Measurements from ENCODE around the gene TMEM132C. TPM values are rescaled to one million over a fixed set of nuclear protein-coding genes. Genes with fewer than 3 reads are reported as not detected.

The TMEM132C gene
- total RNA-seq, 1 experiment from 2014 or later, result not detected

GRCh38 chr12:128680555-128680954 is 413.6 kb downstream of the TMEM132C start:
- H3K4me1 Mint-ChIP-seq, result no peaks in the 10 kb centered on the region
- no peak overlapping the region for H3K27ac Mint-ChIP-seq
- ChIA-PET CTCF (no interaction called here), POLR2A (no interaction called here)
- ATAC-seq (no peak), DNase-seq (ENCODE audit: low spot score) (no peak)
- H3K4me3 Mint-ChIP-seq, result no peak overlapping the region
- peaks cover 83% of the 10 kb centered on the region for H3K9me3 Mint-ChIP-seq
- peaks cover 71% of the 10 kb centered on the region for H3K36me3 Mint-ChIP-seq
- no peak for TF ChIP-seq JAZF1 (CRISPR knock-in tag; IDR thresholded peaks at IDR 0.05)
- H3K27me3 Mint-ChIP-seq (ENCODE audit: low read depth), result peaks cover 10% of the 10 kb centered on the region

- no peak for DNase-seq (ENCODE audit: low spot score)
- no peak overlapping the region for H3K27ac Mint-ChIP-seq
- ChIA-PET CTCF (no interaction called here), POLR2A (no interaction called here)
- no peaks in the 10 kb centered on the region for H3K4me1 Mint-ChIP-seq
- no peak for TF ChIP-seq EMX1 (CRISPR knock-in tag; IDR thresholded peaks at IDR 0.05)
- no peak for TF ChIP-seq RELA (CRISPR knock-in tag; IDR thresholded peaks at IDR 0.05; ENCODE audit: borderline replicate concordance)
- no peak for TF ChIP-seq NR1H2 (CRISPR knock-in tag; IDR thresholded peaks at IDR 0.05)
- no peak for TF ChIP-seq ZNF219 (CRISPR knock-in tag; IDR thresholded peaks at IDR 0.05; ENCODE audit: borderline replicate concordance)
- no peak for TF ChIP-seq ZBTB43 (CRISPR knock-in tag; IDR thresholded peaks at IDR 0.05)
- TF ChIP-seq ZNF423 (CRISPR knock-in tag; IDR thresholded peaks at IDR 0.05), result no peak
- TF ChIP-seq ZNF121 (CRISPR knock-in tag; IDR thresholded peaks at IDR 0.05), result no peak
- no peak for TF ChIP-seq MXD4 (CRISPR knock-in tag; IDR thresholded peaks at IDR 0.05; ENCODE audit: borderline replicate concordance)
- no peak for TF ChIP-seq AFF4 (CRISPR knock-in tag; IDR thresholded peaks at IDR 0.05; ENCODE audit: borderline replicate concordance)
- no peak for TF ChIP-seq ATF3 (CRISPR knock-in tag; conservative IDR thresholded peaks at IDR 0.05)
- no peak for TF ChIP-seq ATF1 (CRISPR knock-in tag; IDR thresholded peaks at IDR 0.05)
- no peak for TF ChIP-seq GRHL2 (CRISPR knock-in tag; IDR thresholded peaks at IDR 0.05; ENCODE audit: insufficient replicate concordance, severe bottlenecking)
- no peak for TF ChIP-seq ZNF396 (CRISPR knock-in tag; IDR thresholded peaks at IDR 0.05; ENCODE audit: borderline replicate concordance)
- peaks cover 80% of the 10 kb centered on the region for H3K36me3 Mint-ChIP-seq
- H3K9me3 Mint-ChIP-seq, result peaks cover 85% of the 10 kb centered on the region
- H3K27me3 Mint-ChIP-seq (ENCODE audit: low read depth), result peaks cover 22% of the 10 kb centered on the region
- no peak overlapping the region for H3K4me3 Mint-ChIP-seq
- no peak for ATAC-seq
Measured at GRCh38 chr12:128682548-128683275, 415.7 kb downstream of the TMEM132C start.

GRCh38 chr12:128684352-128684751 is 417.4 kb downstream of the TMEM132C start:
- POLR2A ChIA-PET, result no interaction called here
- H3K9me3 Mint-ChIP-seq, result peaks cover 82% of the 10 kb centered on the region

More at GRCh38 chr12:128684352-128684751, 417.4 kb downstream of the TMEM132C start:
- Mint-ChIP-seq H3K4me3 (no peak overlapping the region), H3K36me3 (peaks cover 77% of the 10 kb centered on the region), H3K27me3 (ENCODE audit: low read depth) (peaks cover 27% of the 10 kb centered on the region), H3K27ac (no peak overlapping the region), H3K4me1 (no peaks in the 10 kb centered on the region)
- TF ChIP-seq ZNF425 (CRISPR knock-in tag; conservative IDR thresholded peaks at IDR 0.05), result no peak
- TF ChIP-seq GTF2I (CRISPR knock-in tag; conservative IDR thresholded peaks at IDR 0.05), result no peak
- TF ChIP-seq IRF2 (CRISPR knock-in tag; IDR thresholded peaks at IDR 0.05; ENCODE audit: borderline replicate concordance, low read depth), result no peak
- TF ChIP-seq RORB (CRISPR knock-in tag; IDR thresholded peaks at IDR 0.05), result no peak
- no peak for TF ChIP-seq ZNF423 (CRISPR knock-in tag; IDR thresholded peaks at IDR 0.05)
- TF ChIP-seq ERG (CRISPR knock-in tag; IDR thresholded peaks at IDR 0.05), result no peak
- no peak for TF ChIP-seq CDX4 (CRISPR knock-in tag; IDR thresholded peaks at IDR 0.05; ENCODE audit: borderline replicate concordance)
- no peak for TF ChIP-seq SP1 (CRISPR knock-in tag; conservative IDR thresholded peaks at IDR 0.05)
- ATAC-seq (no peak), DNase-seq (ENCODE audit: low spot score) (no peak)
- CTCF ChIA-PET, result no interaction called here

Data from WTC11 (cell line).